Tibial nerve (tissue), 4 donors: Measurements from ENCODE around the gene MEF2D. TPM values are rescaled to one million over a fixed set of nuclear protein-coding genes. Genes with fewer than 3 reads are reported as not detected.
A peak's percentile ranks its signal among the peaks of the same experiment; 100 is the strongest.

Source experiments
- DNase-seq, 2 donors: peaks; one replicate each; pipeline ENCODE4 v3.0.0-alpha.2; 2019; ENCODE audit warnings: low spot score in 2 of 2
- H3K27ac ChIP-seq, 4 donors: fragments of 200-600 bp; sonication (generic) in 3 of 4; one replicate each; pipeline ENCODE4 v1.5.1; 2017 to 2019; ENCODE audit warnings: mild to moderate bottlenecking in 1 of 4
- H3K27me3 ChIP-seq, 2 donors: fragments of 200-600 bp; sonication (generic) in 1 of 2; one replicate each; pipeline versions ENCODE4 v1.5.1 to v1.6.0; 2017 to 2019
- H3K36me3 ChIP-seq, 3 donors: fragments of 200-600 bp; sonication (generic); one replicate each; pipeline ENCODE4 v1.5.1; 2018 to 2019
- H3K4me1 ChIP-seq, 4 donors: fragments of 200-600 bp; sonication (generic) in 3 of 4; one replicate each; pipeline ENCODE4 v1.5.1; 2017 to 2019
- H3K4me3 ChIP-seq, 4 donors: fragments of 200-600 bp; sonication (generic) in 3 of 4; one replicate each; pipeline ENCODE4 v1.5.1; 2017 to 2019; ENCODE audit warnings: mild to moderate bottlenecking in 1 of 4, moderate library complexity in 1 of 4
- H3K9me3 ChIP-seq, 4 donors: fragments of 200-600 bp; sonication (generic) in 3 of 4; one replicate each; pipeline ENCODE4 v1.5.1; 2017 to 2019
- EP300 ChIP-seq, 2 donors: sonication (generic); formaldehyde crosslinking; IDR thresholded peaks; one replicate each; pipeline ENCODE4 v1.6.1; 2017; ENCODE audit warnings: antibody characterized with exemption in 2 of 2, mild to moderate bottlenecking in 1 of 2
- POLR2A ChIP-seq, 2 donors: fragments of 450-650 bp; IDR thresholded peaks; one replicate each; pipeline ENCODE4 v1.6.1; 2017; ENCODE audit warnings: antibody characterized with exemption in 2 of 2, mild to moderate bottlenecking in 2 of 2, moderate library complexity in 2 of 2
- WGBS, 2 donors: methylation state at CpG; one replicate each; pipeline ENCODE4 v1.1.5; 2018; 5-methylcytosine and 5-hydroxymethylcytosine counted together
- total RNA-seq, 4 donors: library from RNA; depleted of rRNA; stranded (reverse); fragments of >200 nt; gene quantifications; one replicate each; pipeline ENCODE4 v1.1.0, GENCODE V29; 2016
- TF ChIP-seq, protein P1 (sequence below), 5 experiments: fragments of 200-600 bp in 3 of 5; fragments of 450-650 bp in 2 of 5; sonication (generic) in 3 of 5; IDR thresholded peaks; one replicate each; pipeline ENCODE4 v1.5.1; 2016 to 2019; ENCODE audit warnings: antibody characterized with exemption in 5 of 5, mild to moderate bottlenecking in 3 of 5, moderate library complexity in 2 of 5

MEF2D gene
- total RNA-seq, 4 donors from 2014 or later, result 67.5 to 84.9 (median 70.8) TPM

DNA sequence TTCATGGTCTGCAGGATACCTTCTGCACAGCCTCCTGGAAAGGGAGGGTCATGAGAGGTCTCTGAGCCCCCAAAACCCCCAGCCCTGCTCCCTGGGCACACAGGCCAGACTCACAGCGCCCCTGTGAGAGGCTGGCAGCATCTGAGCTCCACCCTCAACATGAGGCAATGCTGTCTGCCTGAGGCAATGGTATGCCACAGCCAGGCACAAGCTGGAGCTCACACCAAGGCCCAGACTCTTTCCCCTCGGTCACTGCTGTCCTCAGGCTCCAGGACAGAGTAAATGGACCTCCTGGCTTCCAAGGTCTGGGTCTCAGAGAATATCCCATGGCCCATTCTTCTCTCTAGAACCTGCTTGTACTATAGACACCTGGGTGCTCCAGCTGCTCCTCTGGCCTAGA lies 17.2 kb downstream of the MEF2D start:
- Histone ChIP-seq H3K4me3 (no peak overlapping the region), H3K36me3 (peaks cover 9 to 54% (median 20%) of the 10 kb centered on the region in 3 donors), H3K27ac (peak overlapping the region in 1 of 4 donors; percentile 8), H3K4me1 (peaks cover 0 to 87% (median 41%) of the 10 kb centered on the region in 4 donors), H3K27me3 (no peaks in the 10 kb centered on the region), H3K9me3 (no peaks in the 10 kb centered on the region)
- TF ChIP-seq, protein P1, sequence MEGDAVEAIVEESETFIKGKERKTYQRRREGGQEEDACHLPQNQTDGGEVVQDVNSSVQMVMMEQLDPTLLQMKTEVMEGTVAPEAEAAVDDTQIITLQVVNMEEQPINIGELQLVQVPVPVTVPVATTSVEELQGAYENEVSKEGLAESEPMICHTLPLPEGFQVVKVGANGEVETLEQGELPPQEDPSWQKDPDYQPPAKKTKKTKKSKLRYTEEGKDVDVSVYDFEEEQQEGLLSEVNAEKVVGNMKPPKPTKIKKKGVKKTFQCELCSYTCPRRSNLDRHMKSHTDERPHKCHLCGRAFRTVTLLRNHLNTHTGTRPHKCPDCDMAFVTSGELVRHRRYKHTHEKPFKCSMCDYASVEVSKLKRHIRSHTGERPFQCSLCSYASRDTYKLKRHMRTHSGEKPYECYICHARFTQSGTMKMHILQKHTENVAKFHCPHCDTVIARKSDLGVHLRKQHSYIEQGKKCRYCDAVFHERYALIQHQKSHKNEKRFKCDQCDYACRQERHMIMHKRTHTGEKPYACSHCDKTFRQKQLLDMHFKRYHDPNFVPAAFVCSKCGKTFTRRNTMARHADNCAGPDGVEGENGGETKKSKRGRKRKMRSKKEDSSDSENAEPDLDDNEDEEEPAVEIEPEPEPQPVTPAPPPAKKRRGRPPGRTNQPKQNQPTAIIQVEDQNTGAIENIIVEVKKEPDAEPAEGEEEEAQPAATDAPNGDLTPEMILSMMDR (IDR thresholded peaks at IDR 0.05), result no peak
- TF ChIP-seq POLR2A (IDR thresholded peaks at IDR 0.05) (no peak), EP300 (IDR thresholded peaks at IDR 0.05) (no peak)
- DNase-seq, result no peak
- 90 to 93% methylated on average over 2 of the region's 2 CpGs for WGBS, 2 donors

DNA sequence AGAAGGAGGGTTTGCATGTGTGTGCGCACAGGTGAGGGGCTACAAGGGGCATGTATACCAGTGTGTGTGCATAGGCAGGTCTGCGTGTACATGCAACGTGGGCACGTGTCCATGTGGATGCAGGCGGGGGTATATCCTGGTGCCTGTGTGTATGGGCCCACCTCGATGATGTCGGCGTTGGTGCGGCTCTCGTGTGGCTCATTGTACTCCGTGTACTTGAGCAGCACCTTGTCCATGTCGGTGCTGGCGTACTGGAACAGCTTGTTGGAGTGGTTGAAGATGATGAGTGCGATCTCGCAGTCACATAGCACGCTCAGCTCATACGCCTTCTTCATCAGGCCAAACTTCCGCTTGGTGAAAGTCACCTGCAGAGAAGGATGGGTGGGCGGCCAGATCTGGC lies 18.3 kb downstream of the MEF2D start:
- H3K27ac ChIP-seq, result no peak overlapping the region
- no peaks in the 10 kb centered on the region for H3K9me3 ChIP-seq
- H3K36me3 ChIP-seq, result peaks cover 9 to 65% (median 21%) of the 10 kb centered on the region in 3 donors
- peaks cover 0 to 87% (median 40%) of the 10 kb centered on the region in 4 donors for H3K4me1 ChIP-seq
- TF ChIP-seq EP300 (IDR thresholded peaks at IDR 0.05) (no peak), POLR2A (IDR thresholded peaks at IDR 0.05) (no peak)
- TF ChIP-seq, protein P1 (IDR thresholded peaks at IDR 0.05), result no peak
- H3K4me3 ChIP-seq, result no peak overlapping the region
- DNase-seq, result no peak
- 89 to 91% methylated on average over 19 of the region's 19 CpGs for WGBS, 2 donors
- H3K27me3 ChIP-seq, result no peaks in the 10 kb centered on the region

GRCh38 chr1:156481527-156481926 lies 19.0 kb downstream of the MEF2D start:
- Histone ChIP-seq H3K4me1 (peaks cover 0 to 87% (median 47%) of the 10 kb centered on the region in 4 donors), H3K27ac (peak overlapping the region in 2 of 4 donors; percentile 87 to 94), H3K36me3 (peaks cover 9 to 72% (median 27%) of the 10 kb centered on the region in 3 donors), H3K9me3 (no peaks in the 10 kb centered on the region), H3K4me3 (no peak overlapping the region), H3K27me3 (no peaks in the 10 kb centered on the region)
- WGBS, 2 donors, result 76 to 84% methylated on average over 5 of the region's 5 CpGs
- TF ChIP-seq POLR2A (IDR thresholded peaks at IDR 0.05), result no peak
- TF ChIP-seq EP300 (IDR thresholded peaks at IDR 0.05), result no peak
- TF ChIP-seq, protein P1 (IDR thresholded peaks at IDR 0.05), result no peak
- no peak for DNase-seq

DNA sequence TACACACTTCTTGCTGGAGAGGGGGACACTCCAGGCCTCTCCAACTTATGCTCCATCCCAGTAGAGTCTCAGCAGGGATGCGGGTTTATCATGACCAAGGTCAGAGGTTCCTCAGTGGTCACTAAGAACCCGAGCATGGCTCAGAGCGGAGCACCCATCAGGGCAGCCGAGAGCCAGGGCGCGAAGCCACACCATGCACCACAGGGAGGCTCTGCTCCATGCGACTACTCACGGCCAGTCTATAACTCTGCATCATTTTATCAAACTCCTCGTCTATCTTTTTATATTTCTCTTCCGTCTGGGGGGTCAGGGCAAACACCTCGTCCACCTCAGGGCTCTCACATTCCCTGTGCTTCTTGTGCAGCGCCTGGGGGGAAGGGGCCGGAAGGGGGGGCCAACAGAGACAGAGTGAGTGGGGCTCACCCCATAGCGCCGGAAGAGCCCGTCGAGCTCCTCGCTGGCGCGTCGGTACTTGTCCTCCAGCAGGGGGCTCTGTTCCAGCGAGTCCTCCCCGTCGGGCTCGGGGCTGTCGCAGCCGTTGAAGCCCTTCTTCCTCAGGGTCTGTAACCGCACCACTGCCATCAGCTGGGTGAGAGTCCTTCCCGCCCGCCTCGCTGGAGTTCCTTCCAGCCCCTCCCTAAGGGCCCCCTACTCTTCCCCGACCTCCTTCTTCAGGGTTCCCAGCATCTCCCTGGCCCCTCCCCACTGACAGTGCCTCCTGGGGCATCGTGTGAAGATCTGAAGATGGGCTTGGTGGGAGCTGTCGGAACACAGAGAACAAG lies 20.0 kb downstream of the MEF2D start:
- H3K4me3 ChIP-seq, result no peak overlapping the region
- peaks cover 9 to 82% (median 27%) of the 10 kb centered on the region in 3 donors for H3K36me3 ChIP-seq
- DNase-seq, result no peak
- TF ChIP-seq EP300 (IDR thresholded peaks at IDR 0.05), result peak in 1 of 2 donors; percentile 17
- TF ChIP-seq, protein P1 (IDR thresholded peaks at IDR 0.05), result peak; percentile 54 to 74 (median 66)
- TF ChIP-seq POLR2A (IDR thresholded peaks at IDR 0.05), result no peak
- H3K27me3 ChIP-seq, result no peaks in the 10 kb centered on the region
- H3K27ac ChIP-seq, result peak overlapping the region; percentile 13 to 94 (median 68)
- H3K4me1 ChIP-seq, result peaks cover 0 to 86% (median 43%) of the 10 kb centered on the region in 4 donors
- WGBS, 2 donors, result 31 to 44% methylated on average over 33 to 34 of the region's 34 CpGs
- H3K9me3 ChIP-seq, result no peaks in the 10 kb centered on the region

GRCh38 chr1:156480016-156480370 lies 20.6 kb downstream of the MEF2D start:
- DNase-seq, result no peak
- no peak overlapping the region for H3K4me3 ChIP-seq
- no peaks in the 10 kb centered on the region for H3K27me3 ChIP-seq
- no peaks in the 10 kb centered on the region for H3K9me3 ChIP-seq
- peaks cover 0 to 86% (median 39%) of the 10 kb centered on the region in 4 donors for H3K4me1 ChIP-seq
- 19 to 24% methylated on average over 4 of the region's 4 CpGs for WGBS, 2 donors
- TF ChIP-seq EP300 (IDR thresholded peaks at IDR 0.05) (peak in 1 of 2 donors; percentile 3), POLR2A (IDR thresholded peaks at IDR 0.05) (no peak)
- H3K36me3 ChIP-seq, result peaks cover 9 to 88% (median 27%) of the 10 kb centered on the region in 3 donors
- peak overlapping the region in 3 of 4 donors; percentile 48 to 94 (median 87) for H3K27ac ChIP-seq
